Endodermal cell (in vitro differentiated cells): ENCODE measurements around the gene ROBO3. TPM values are rescaled to one million over a fixed set of nuclear protein-coding genes. Genes with fewer than 3 reads are reported as not detected.

ENCODE experiments used
- DNase-seq: peaks from one replicate; pipeline ENCODE4 v3.0.0-alpha.2; 2017
- H3K27ac ChIP-seq: 2 replicates; pipeline ENCODE4 v1.5.1; 2013; ENCODE audit warnings: mild to moderate bottlenecking, low read depth, low read length, moderate library complexity
- H3K27me3 ChIP-seq: 2 replicates; pipeline ENCODE4 v1.6.1; 2013; ENCODE audit warnings: mild to moderate bottlenecking, low read length, moderate library complexity; ENCODE audit not compliant: insufficient read depth, control insufficient read depth, poor library complexity, severe bottlenecking
- H3K36me3 ChIP-seq: 2 replicates; pipeline ENCODE4 v1.7.0; 2013; ENCODE audit warnings: mild to moderate bottlenecking, low read length, moderate library complexity; ENCODE audit not compliant: control insufficient read depth, insufficient read depth
- H3K4me1 ChIP-seq: one replicate; pipeline ENCODE4 v1.7.0; 2013; ENCODE audit warnings: low read length; ENCODE audit not compliant: control insufficient read depth, insufficient read depth
- H3K4me3 ChIP-seq: 2 replicates; pipeline ENCODE4 v1.5.1; 2013; ENCODE audit warnings: mild to moderate bottlenecking, low read length, moderate library complexity
- H3K9ac ChIP-seq: 2 replicates; pipeline ENCODE4 v1.6.1; 2013; ENCODE audit warnings: mild to moderate bottlenecking, low read length, moderate library complexity; ENCODE audit not compliant: poor library complexity, severe bottlenecking; ENCODE audit errors: extremely low read depth
- H3K9me3 ChIP-seq: 2 replicates; pipeline ENCODE4 v1.6.1; 2013; ENCODE audit warnings: mild to moderate bottlenecking, low read length, moderate library complexity; ENCODE audit not compliant: control insufficient read depth
- H3K27ac Mint-ChIP-seq: 2 replicates; pipeline ENCODE4 v1.8.0; 2020; ENCODE audit warnings: mixed read lengths
- H3K27me3 Mint-ChIP-seq: 2 replicates; pipeline ENCODE4 v1.8.0; 2021; ENCODE audit warnings: mild to moderate bottlenecking, mixed read lengths; ENCODE audit not compliant: insufficient read depth
- H3K36me3 Mint-ChIP-seq: 2 replicates; pipeline ENCODE4 v1.8.0; 2020; ENCODE audit warnings: low read depth, mixed read lengths
- H3K4me1 Mint-ChIP-seq: 2 replicates; pipeline ENCODE4 v1.8.0; 2020; ENCODE audit warnings: mixed read lengths
- H3K4me3 Mint-ChIP-seq: 2 replicates; pipeline ENCODE4 v1.8.0; 2020; ENCODE audit warnings: mild to moderate bottlenecking, moderate library complexity, mixed read lengths
- H3K9me3 Mint-ChIP-seq: 2 replicates; pipeline ENCODE4 v1.8.0; 2020; ENCODE audit warnings: mild to moderate bottlenecking, mixed read lengths
- WGBS, 2 experiments: methylation state at CpG; one replicate each; pipeline versions ENCODE4 v1.1.5 to v1.1.7; 2013; ENCODE audit warnings: missing lambda C conversion rate in 2 of 2, mixed read lengths in 1 of 2; ENCODE audit not compliant: insufficient coverage in 1 of 2, insufficient read length in 1 of 2; 5-methylcytosine and 5-hydroxymethylcytosine counted together
- total RNA-seq, 2 donors: library from RNA; stranded (reverse); fragmentation: NEBNext Ultra II Directional in 1 of 2; extraction: Animal tissue kit (Norgen Biotek cat#: 25700) in 1 of 2; gene quantifications; 2 replicates in 1 of 2; 3 replicates in 1 of 2; pipeline ENCODE4 v1.2.1, GENCODE V29; 2021
- TF ChIP-seq, protein P1 (sequence below): fragments of 200-600 bp; sonication (generic); conservative IDR thresholded peaks from 2 replicates; pipeline ENCODE4 v1.5.0; 2021; ENCODE audit warnings: antibody characterized with exemption, mild to moderate bottlenecking

The ROBO3 gene
- total RNA-seq, 2 donors from 2014 or later, result 15.3 to 16.2 TPM

DNA sequence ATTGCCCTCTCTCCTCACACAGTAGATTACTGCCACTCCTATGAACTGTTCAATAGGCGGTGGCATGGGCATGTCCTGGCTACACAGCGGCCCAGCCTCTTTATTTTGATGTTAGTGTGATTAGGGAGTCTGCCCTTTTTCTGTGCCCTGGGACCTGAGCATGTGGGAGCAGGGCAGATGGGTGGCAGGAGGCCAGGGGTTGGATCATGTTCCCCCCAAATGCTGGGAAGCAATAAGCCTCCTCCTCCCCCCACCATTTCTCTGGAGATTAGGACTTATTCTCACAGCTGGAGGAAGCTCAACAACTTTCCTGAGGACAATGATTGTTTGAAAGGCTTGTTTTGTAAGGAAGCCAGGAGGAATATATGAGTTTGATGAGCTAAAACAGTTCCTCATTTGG, 54.7 kb downstream of the ROBO3 start:
- Histone ChIP-seq H3K36me3 (no peaks in the 10 kb centered on the region), H3K27me3 (peaks cover 52% of the 10 kb centered on the region), H3K4me3 (no peak overlapping the region), H3K9ac (no peak overlapping the region), H3K4me1 (no peaks in the 10 kb centered on the region), H3K27ac (no peak overlapping the region), H3K9me3 (no peaks in the 10 kb centered on the region)
- Mint-ChIP-seq H3K4me1 (no peaks in the 10 kb centered on the region), H3K27me3 (peaks cover 91% of the 10 kb centered on the region), H3K27ac (no peak overlapping the region), H3K9me3 (no peaks in the 10 kb centered on the region), H3K4me3 (no peak overlapping the region), H3K36me3 (no peaks in the 10 kb centered on the region)
- 92 to 100% methylated on average over 1 to 2 of the region's 2 CpGs for WGBS, 2 experiments
- DNase-seq, result no peak
- TF ChIP-seq, protein P1, sequence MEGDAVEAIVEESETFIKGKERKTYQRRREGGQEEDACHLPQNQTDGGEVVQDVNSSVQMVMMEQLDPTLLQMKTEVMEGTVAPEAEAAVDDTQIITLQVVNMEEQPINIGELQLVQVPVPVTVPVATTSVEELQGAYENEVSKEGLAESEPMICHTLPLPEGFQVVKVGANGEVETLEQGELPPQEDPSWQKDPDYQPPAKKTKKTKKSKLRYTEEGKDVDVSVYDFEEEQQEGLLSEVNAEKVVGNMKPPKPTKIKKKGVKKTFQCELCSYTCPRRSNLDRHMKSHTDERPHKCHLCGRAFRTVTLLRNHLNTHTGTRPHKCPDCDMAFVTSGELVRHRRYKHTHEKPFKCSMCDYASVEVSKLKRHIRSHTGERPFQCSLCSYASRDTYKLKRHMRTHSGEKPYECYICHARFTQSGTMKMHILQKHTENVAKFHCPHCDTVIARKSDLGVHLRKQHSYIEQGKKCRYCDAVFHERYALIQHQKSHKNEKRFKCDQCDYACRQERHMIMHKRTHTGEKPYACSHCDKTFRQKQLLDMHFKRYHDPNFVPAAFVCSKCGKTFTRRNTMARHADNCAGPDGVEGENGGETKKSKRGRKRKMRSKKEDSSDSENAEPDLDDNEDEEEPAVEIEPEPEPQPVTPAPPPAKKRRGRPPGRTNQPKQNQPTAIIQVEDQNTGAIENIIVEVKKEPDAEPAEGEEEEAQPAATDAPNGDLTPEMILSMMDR, result no peak

DNA sequence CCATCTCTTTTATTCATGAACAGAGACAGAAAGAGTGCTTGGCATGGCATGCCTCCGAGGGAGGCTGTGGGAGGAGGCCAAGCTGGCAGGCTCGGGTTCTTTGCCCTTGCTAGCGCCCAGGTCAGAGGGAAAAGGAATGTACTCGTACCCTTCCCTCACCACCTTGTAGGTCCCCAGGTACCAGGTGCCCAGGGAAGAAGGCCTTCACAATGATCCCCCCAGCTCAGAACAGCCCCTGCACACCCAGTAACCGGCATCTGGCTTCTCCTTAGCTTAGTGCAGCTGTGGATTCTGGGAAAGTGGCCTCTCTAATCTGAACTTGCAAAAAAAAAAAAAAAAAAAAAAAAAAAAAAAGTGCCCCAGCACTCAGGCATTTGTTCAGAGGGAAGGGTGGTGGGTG, 55.1 kb downstream of the ROBO3 start:
- TF ChIP-seq, protein P1, result no peak
- Histone ChIP-seq H3K27me3 (peaks cover 52% of the 10 kb centered on the region), H3K27ac (no peak overlapping the region), H3K36me3 (no peaks in the 10 kb centered on the region), H3K4me3 (peak overlapping the region; percentile 71), H3K9ac (no peak overlapping the region), H3K4me1 (no peaks in the 10 kb centered on the region), H3K9me3 (no peaks in the 10 kb centered on the region)
- Mint-ChIP-seq H3K27me3 (peaks cover 91% of the 10 kb centered on the region), H3K9me3 (no peaks in the 10 kb centered on the region), H3K4me3 (peak overlapping the region; percentile 49), H3K27ac (no peak overlapping the region), H3K4me1 (no peaks in the 10 kb centered on the region), H3K36me3 (no peaks in the 10 kb centered on the region)
- no peak for DNase-seq
- 83 to 90% methylated on average over 2 to 5 of the region's 5 CpGs for WGBS, 2 experiments

DNA sequence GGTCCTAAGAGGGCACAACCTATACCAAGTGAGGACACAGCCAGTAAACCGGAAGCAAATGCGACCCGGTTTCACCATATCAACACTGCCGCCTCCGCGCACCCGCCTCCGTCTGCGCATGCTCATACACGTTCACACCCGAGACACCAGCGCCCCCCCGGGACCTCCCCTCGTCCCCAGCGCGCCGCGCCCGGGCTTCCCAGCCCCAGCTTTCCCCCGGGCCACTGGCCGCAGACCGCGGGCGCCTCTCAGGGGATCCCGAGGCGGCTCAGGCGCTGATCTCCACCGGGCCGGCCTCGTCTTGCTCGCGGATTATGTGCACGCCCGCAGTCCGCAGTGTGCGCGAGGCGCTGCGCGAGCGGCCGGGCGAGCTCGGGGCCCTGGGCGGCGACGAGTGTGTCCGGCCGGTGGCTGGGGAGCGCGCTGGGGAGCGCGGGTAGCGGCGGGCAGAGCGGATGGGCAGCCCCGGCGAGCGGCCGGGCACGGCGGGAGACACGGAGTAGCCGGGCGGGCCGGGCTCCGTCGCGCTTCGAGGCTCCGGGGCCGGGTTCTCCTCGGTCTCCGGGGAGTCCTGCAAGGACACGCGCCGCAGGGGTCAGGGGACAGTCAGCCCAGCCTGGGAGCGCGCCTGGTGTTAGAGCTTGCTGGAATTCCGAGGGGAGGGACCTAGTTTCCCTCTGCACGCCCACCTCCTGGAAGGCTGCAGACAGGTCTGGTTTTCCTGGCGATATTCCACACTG, 55.8 kb downstream of the ROBO3 start:
- Mint-ChIP-seq H3K9me3 (no peaks in the 10 kb centered on the region), H3K4me3 (peak overlapping the region; percentile 49), H3K4me1 (no peaks in the 10 kb centered on the region), H3K27ac (no peak overlapping the region), H3K36me3 (no peaks in the 10 kb centered on the region), H3K27me3 (peaks cover 86% of the 10 kb centered on the region)
- no peak overlapping the region for H3K27ac ChIP-seq
- no peaks in the 10 kb centered on the region for H3K36me3 ChIP-seq
- H3K9ac ChIP-seq, result peak overlapping the region; percentile 20
- DNase-seq, result peak; percentile 93
- no peaks in the 10 kb centered on the region for H3K9me3 ChIP-seq
- TF ChIP-seq, protein P1, result no peak
- H3K4me1 ChIP-seq, result no peaks in the 10 kb centered on the region
- H3K27me3 ChIP-seq, result peaks cover 52% of the 10 kb centered on the region
- H3K4me3 ChIP-seq, result peak overlapping the region; percentile 71
- WGBS, 2 experiments, result 7 to 11% methylated on average over 4 to 82 of the region's 82 CpGs
